ENCODE data around the gene CIAO2B.

DNA sequence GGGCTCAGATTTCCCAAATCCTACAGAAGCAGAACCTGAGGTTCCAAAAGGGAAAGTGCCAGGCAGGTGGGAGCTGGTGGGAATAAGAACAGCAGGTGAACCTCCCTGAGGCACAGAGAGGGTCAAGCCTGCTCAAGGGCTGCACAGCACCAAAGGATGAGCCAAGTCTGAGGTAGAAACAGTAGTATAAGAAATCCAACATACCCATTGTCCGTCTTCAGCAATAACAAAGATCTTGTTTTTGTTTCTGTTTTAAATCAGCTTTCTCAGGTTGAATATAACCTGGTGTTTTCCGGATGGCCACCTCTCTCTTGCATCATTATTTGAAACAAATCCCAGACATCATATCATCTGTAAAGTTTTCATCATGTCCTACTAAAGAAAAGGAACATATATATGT, 16.2 kb upstream of the CIAO2B start:
- TF ChIP-seq, protein P1, sequence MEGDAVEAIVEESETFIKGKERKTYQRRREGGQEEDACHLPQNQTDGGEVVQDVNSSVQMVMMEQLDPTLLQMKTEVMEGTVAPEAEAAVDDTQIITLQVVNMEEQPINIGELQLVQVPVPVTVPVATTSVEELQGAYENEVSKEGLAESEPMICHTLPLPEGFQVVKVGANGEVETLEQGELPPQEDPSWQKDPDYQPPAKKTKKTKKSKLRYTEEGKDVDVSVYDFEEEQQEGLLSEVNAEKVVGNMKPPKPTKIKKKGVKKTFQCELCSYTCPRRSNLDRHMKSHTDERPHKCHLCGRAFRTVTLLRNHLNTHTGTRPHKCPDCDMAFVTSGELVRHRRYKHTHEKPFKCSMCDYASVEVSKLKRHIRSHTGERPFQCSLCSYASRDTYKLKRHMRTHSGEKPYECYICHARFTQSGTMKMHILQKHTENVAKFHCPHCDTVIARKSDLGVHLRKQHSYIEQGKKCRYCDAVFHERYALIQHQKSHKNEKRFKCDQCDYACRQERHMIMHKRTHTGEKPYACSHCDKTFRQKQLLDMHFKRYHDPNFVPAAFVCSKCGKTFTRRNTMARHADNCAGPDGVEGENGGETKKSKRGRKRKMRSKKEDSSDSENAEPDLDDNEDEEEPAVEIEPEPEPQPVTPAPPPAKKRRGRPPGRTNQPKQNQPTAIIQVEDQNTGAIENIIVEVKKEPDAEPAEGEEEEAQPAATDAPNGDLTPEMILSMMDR (IDR thresholded peaks at IDR 0.05), result no peak
- TF ChIP-seq POLR2A (IDR thresholded peaks at IDR 0.05), result no peak
